K562 (cell line): ENCODE results near the gene CADM2. TPM values are rescaled to one million over a fixed set of nuclear protein-coding genes. Genes with fewer than 3 reads are reported as not detected.

Source experiments
- ATAC-seq: fragments of 200-7000 bp; cut with Tn5 transposase; 3 replicates; pipeline ENCODE4 v1.9.1; 2020; ENCODE audit warnings: moderate library complexity
- BruUV-seq: library from RNA; stranded (reverse); fragments of 400-500 nt; replicated peaks from 2 replicates; lab custom pipeline; 2021; lab: Mats Ljungman, UMichigan
- CTCF ChIA-PET: fragments of 300-600 bp; formaldehyde crosslinking; extraction: SDS; loops from one replicate; lab custom pipeline; 2021; ENCODE audit warnings: low intra/inter-chr PET ratio; lab: Yijun Ruan, JAX
- POLR2A ChIA-PET: fragments of 300-600, 350-650 bp; sonication (Branson Sonifier 250); formaldehyde crosslinking; extraction: SDS; loops from one replicate; lab custom pipeline; 2021; ENCODE audit warnings: antibody characterized with exemption, inconsistent platforms; lab: Yijun Ruan, JAX
- DNase-seq, 4 experiments: peaks; one replicate each; pipeline versions ENCODE4 v3.0.0 to v3.0.0-alpha.2; 2011 to 2018; ENCODE audit warnings: low spot score in 3 of 4, mixed read lengths in 3 of 4; ENCODE audit errors: extremely low read depth in 1 of 4
- FAIRE-seq: peaks from 2 replicates; lab custom pipeline; 2011; peaks lifted over from hg19 to GRCh38; lab: Jason Lieb, UNC
- H2AFZ ChIP-seq: 2 replicates; pipeline ENCODE4 v1.6.0; 2011; ENCODE audit warnings: low read depth, low read length, control low read depth, inconsistent platforms
- H3K27ac ChIP-seq: fragments of 200-600 bp; 3 replicates; pipeline ENCODE4 v1.8.0; 2011; ENCODE audit warnings: low read depth, mild to moderate bottlenecking, control low read depth, inconsistent platforms, low read length, moderate library complexity, mixed read lengths; ENCODE audit errors: extremely low read depth
- H3K27me3 ChIP-seq, 2 experiments: fragments of 300-600 bp in 1 of 2; 2 replicates in 1 of 2; 3 replicates in 1 of 2; pipeline versions ENCODE4 v1.6.0 to v1.8.0; 2011; ENCODE audit warnings: inconsistent platforms in 2 of 2, low read length in 2 of 2, mild to moderate bottlenecking in 1 of 2, mixed read lengths in 1 of 2, moderate library complexity in 1 of 2; ENCODE audit not compliant: control insufficient read depth in 2 of 2, insufficient read depth in 2 of 2
- H3K36me3 ChIP-seq: fragments of 300-600 bp; 3 replicates; pipeline ENCODE4 v1.8.0; 2011; ENCODE audit warnings: mild to moderate bottlenecking, low read length, inconsistent platforms; ENCODE audit not compliant: control insufficient read depth, insufficient read depth
- H3K4me1 ChIP-seq, 2 experiments: fragments of 200-600 bp in 1 of 2; replicated peaks in 1 of 2; 2 replicates in 1 of 2; 3 replicates in 1 of 2; pipeline versions ENCODE4 v1.5.1 to v1.8.0; 2011; ENCODE audit warnings: inconsistent platforms in 2 of 2, low read length in 2 of 2, mild to moderate bottlenecking in 1 of 2, mixed read lengths in 1 of 2, moderate library complexity in 1 of 2; ENCODE audit not compliant: control insufficient read depth in 2 of 2, insufficient read depth in 2 of 2
- H3K4me2 ChIP-seq: 2 replicates; pipeline ENCODE4 v1.6.1; 2011; ENCODE audit warnings: low read length, control low read depth, inconsistent platforms, mixed read lengths; ENCODE audit not compliant: insufficient read depth
- H3K4me3 ChIP-seq: fragments of 200-600 bp; sonication (generic), shearing (Covaris generic); 2 replicates; pipeline ENCODE4 v1.5.1; 2016; ENCODE audit warnings: control low read depth, inconsistent platforms
- H3K79me2 ChIP-seq: fragments of 200-600 bp; 3 replicates; pipeline ENCODE4 v1.8.0; 2011; ENCODE audit warnings: low read length, inconsistent platforms; ENCODE audit not compliant: control insufficient read depth, insufficient read depth
- H3K9ac ChIP-seq, 2 experiments: 2 replicates each; pipeline versions ENCODE4 v1.6.0 to v1.6.1; 2011; ENCODE audit warnings: low read depth in 2 of 2, low read length in 2 of 2, control low read depth in 1 of 2, inconsistent platforms in 1 of 2, mild to moderate bottlenecking in 1 of 2, mixed read lengths in 1 of 2; ENCODE audit not compliant: insufficient read depth in 1 of 2
- H3K9me1 ChIP-seq: one replicate; pipeline ENCODE4 v1.6.0; 2011; ENCODE audit warnings: inconsistent platforms, mild to moderate bottlenecking, low read length, moderate library complexity; ENCODE audit not compliant: control insufficient read depth, insufficient read depth
- H3K9me3 ChIP-seq: replicated peaks from 2 replicates; pipeline ENCODE4 v1.5.1; 2011; ENCODE audit warnings: low read depth, low read length, inconsistent platforms; ENCODE audit not compliant: control insufficient read depth, insufficient read depth
- H4K20me1 ChIP-seq: replicated peaks from 2 replicates; pipeline ENCODE4 v1.6.1; 2011; ENCODE audit warnings: low read length, inconsistent platforms, mixed read lengths; ENCODE audit not compliant: control insufficient read depth, insufficient read depth
- ATF1 ChIP-seq, 2 experiments: fragments of 450-650 bp in 1 of 2; IDR thresholded peaks; 2 replicates each; pipeline ENCODE4 v1.6.1; 2016; ENCODE audit warnings: missing compliant biosample characterization in 1 of 2, missing genetic modification characterization in 1 of 2
- BCLAF1 ChIP-seq, 2 experiments: fragments of 450-650 bp in 1 of 2; IDR thresholded peaks; 2 replicates each; pipeline ENCODE4 v1.6.1; 2011 to 2017; ENCODE audit warnings: low read depth in 2 of 2, antibody characterized with exemption in 1 of 2, borderline replicate concordance in 1 of 2, low read length in 1 of 2, mild to moderate bottlenecking in 1 of 2, mixed read lengths in 1 of 2; ENCODE audit not compliant: control insufficient read depth in 1 of 2
- HDAC2 ChIP-seq: fragments of 450-650 bp; IDR thresholded peaks from 2 replicates; pipeline ENCODE4 v1.6.1; 2016; ENCODE audit warnings: mild to moderate bottlenecking
- HOMEZ ChIP-seq: fragments of 250-450 bp; sonication (Bioruptor Pico); IDR thresholded peaks from 2 replicates; pipeline ENCODE4 v1.4.0; 2020; ENCODE audit warnings: mild to moderate bottlenecking, moderate library complexity
- KDM2B ChIP-seq: fragments of 250-450 bp; sonication (Bioruptor Pico); IDR thresholded peaks from 2 replicates; pipeline ENCODE4 v1.8.0; 2021; ENCODE audit warnings: mild to moderate bottlenecking, moderate library complexity
- MAFG ChIP-seq: fragments of 450-650 bp; conservative IDR thresholded peaks from 2 replicates; pipeline ENCODE4 v1.6.1; 2016; ENCODE audit warnings: missing genetic modification characterization, missing compliant biosample characterization
- MEF2A ChIP-seq: IDR thresholded peaks from 2 replicates; pipeline ENCODE4 v1.6.1; 2011; ENCODE audit warnings: low read depth, mild to moderate bottlenecking, low read length, moderate library complexity; ENCODE audit not compliant: control insufficient read depth
- NELFE ChIP-seq: IDR thresholded peaks from 2 replicates; pipeline ENCODE4 v1.6.1; 2011; ENCODE audit warnings: mild to moderate bottlenecking; ENCODE audit not compliant: insufficient read depth, insufficient read length
- RBM25 ChIP-seq: fragments of 200-400 bp; formaldehyde crosslinking; IDR thresholded peaks from 2 replicates; pipeline ENCODE4 v1.6.1; 2018; ENCODE audit warnings: low read length, low read depth, moderate library complexity; ENCODE audit not compliant: severe bottlenecking
- STAT5A ChIP-seq: IDR thresholded peaks from 2 replicates; pipeline ENCODE4 v1.6.1; 2012; ENCODE audit warnings: low read length, inconsistent platforms, borderline replicate concordance
- TFAP4 ChIP-seq: sonication (generic); formaldehyde crosslinking; IDR thresholded peaks from 2 replicates; pipeline ENCODE4 v1.8.0; 2022; ENCODE audit warnings: missing genetic modification reagents, mild to moderate bottlenecking, moderate library complexity, borderline replicate concordance
- ZC3H11A ChIP-seq: IDR thresholded peaks from 2 replicates; pipeline ENCODE4 v1.6.1; 2012; ENCODE audit warnings: low read depth, low read length, improper control_type of control experiment
- ZNF551 ChIP-seq: fragments of 250-450 bp; sonication (Bioruptor Pico); IDR thresholded peaks from 2 replicates; pipeline ENCODE4 v1.5.0; 2021; ENCODE audit warnings: mild to moderate bottlenecking, moderate library complexity
- ZNF77 ChIP-seq: fragments of 250-450 bp; sonication (Bioruptor Pico); IDR thresholded peaks from 2 replicates; pipeline ENCODE4 v1.5.0; 2020
- WGBS: fragments of 100-300 bp; shearing (Covaris generic); methylation state at CpG from one replicate; pipeline ENCODE4 v1.1.6; 2016; ENCODE audit warnings: low coverage, mixed read lengths; ENCODE audit not compliant: insufficient coverage; ENCODE audit errors: missing lambda C conversion rate; 5-methylcytosine and 5-hydroxymethylcytosine counted together
- in situ Hi-C: fragments of 300-500 bp; cut with MboI; formaldehyde crosslinking; loops from 4 replicates; pipeline ENCODE4 v1.15.0; 2018; ENCODE audit warnings: inconsistent platforms, mixed read lengths
- intact Hi-C: fragments of 100-400 bp; cut with micrococcal nuclease; formaldehyde crosslinking; loops from 2 replicates; pipeline ENCODE4 v1.14.2; 2022
- polyA plus RNA-seq, 8 experiments: library from polyadenylated mRNA; depleted of rRNA in 4 of 8; stranded (reverse) in 5 of 8; unstranded in 3 of 8; fragments of >200 nt; fragmentation: Nextera tagmentation in 2 of 8; fragmentation: Illumina TruSeq in 1 of 8; extraction: Ambion mirVana in 2 of 8; extraction: Trizol in 1 of 8; gene quantifications; 2 replicates each; pipeline versions ENCODE4 v1.2.1 to v1.2.3, GENCODE V29; 2011 to 2014; ENCODE audit warnings: inconsistent platforms in 1 of 8, missing spikeins in 1 of 8
- total RNA-seq, 7 experiments: library from RNA; depleted of rRNA in 6 of 7; stranded (reverse); fragments of >200 nt in 6 of 7; fragmentation: Illumina TruSeq in 2 of 7; extraction: Trizol in 2 of 7; gene quantifications; 2 replicates each; pipeline versions ENCODE4 v1.2.1 to v1.2.3, GENCODE V29; 2011 to 2021; ENCODE audit warnings: low replicate concordance in 1 of 7

The CADM2 gene
- total and polyA plus RNA-seq, 9 of the 15 experiments (the other 6 are each of a cell fraction or from before 2014, with no cell fraction given), result 0.11 to 3.2 (median 0.95) TPM

DNA sequence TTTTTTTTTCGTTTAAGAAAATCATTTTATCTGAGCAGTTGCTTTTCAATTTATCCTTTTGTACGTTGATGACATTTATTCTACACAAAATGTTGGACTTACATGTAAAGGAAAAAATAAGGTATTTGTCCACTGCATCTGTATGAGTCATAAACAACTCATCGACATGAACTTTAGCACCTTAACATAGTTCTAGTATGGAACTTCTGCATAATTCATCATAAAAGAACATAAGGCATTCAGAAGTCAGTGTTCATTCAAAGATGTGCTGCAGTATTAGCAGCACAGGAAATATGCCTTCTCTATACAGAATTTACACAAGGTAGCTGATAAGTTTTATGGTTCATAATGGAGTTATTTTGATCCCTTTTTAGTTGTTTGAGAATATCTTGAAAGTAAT, 801.6 kb downstream of the CADM2 start (continued):
- no peak for TF ChIP-seq ZNF77
- no peak for TF ChIP-seq TFAP4 (CRISPR knock-in tag)

DNA sequence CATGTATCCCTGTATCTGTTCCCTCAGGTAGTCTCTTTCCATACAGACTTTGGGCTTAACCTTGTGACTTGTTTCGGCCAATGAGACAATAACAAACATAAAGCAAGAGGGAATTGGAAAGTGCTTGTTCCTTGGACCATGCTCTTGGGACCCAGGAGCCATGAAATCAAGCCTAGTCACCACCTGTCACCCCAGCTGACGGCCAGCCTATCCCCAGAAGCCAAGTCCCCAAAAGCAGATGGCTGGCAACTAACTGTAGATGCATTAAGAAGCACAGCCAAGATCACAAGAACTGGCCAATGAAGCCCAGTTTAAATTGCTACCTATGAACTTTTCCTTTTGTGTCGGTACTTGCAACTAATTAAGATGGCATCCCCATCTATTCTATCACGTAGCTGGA, 822.0 kb downstream of the CADM2 start:
- FAIRE-seq (no peak), DNase-seq (no peak)
- Histone ChIP-seq H3K27ac (no peak overlapping the region), H3K9me3 (no peaks in the 10 kb centered on the region), H3K9me1 (no peaks in the 10 kb centered on the region), H3K36me3 (no peaks in the 10 kb centered on the region), H4K20me1 (no peaks in the 10 kb centered on the region), H3K79me2 (no peaks in the 10 kb centered on the region), H3K9ac (no peak overlapping the region), H2AFZ (no peak overlapping the region), H3K4me2 (no peak overlapping the region), H3K4me1 (no peaks in the 10 kb centered on the region)
- CTCF ChIA-PET, result no interaction called here
- BruUV-seq, result no TSS peak
- intact Hi-C loops, result no loop called here
- WGBS, result 0% methylated on average over 4 of the region's 4 CpGs
- TF ChIP-seq BCLAF1 (IDR thresholded peaks at IDR 0.05; ENCODE audit: borderline replicate concordance in 1 of 2, control insufficient read depth in 1 of 2, low read depth in 2 of 2, low read length in 1 of 2), result no peak
- no peak for TF ChIP-seq NELFE
- no peak for TF ChIP-seq ATF1 (CRISPR knock-in tag; IDR thresholded peaks at IDR 0.05)
- TF ChIP-seq ATF1 (tag; IDR thresholded peaks at IDR 0.05), result no peak
- TF ChIP-seq ZNF551 (CRISPR knock-in tag), result no peak
- no peak for TF ChIP-seq MAFG (tag)
- no peak for TF ChIP-seq HOMEZ (CRISPR knock-in tag)
- no peak for TF ChIP-seq ZC3H11A
- TF ChIP-seq RBM25, result no peak
- TF ChIP-seq HDAC2, result no peak
- TF ChIP-seq STAT5A, result no peak
- no peak for TF ChIP-seq MEF2A
- TF ChIP-seq KDM2B (CRISPR knock-in tag), result no peak
- TF ChIP-seq, all 486 proteins: peak for 0
- no peak for ATAC-seq
- in situ Hi-C loops, result no loop called here
- H3K4me3 ChIP-seq, result no peak overlapping the region
- H3K27me3 ChIP-seq, result no peaks in the 10 kb centered on the region
- POLR2A ChIA-PET, result no interaction called here
